Esophagus muscularis mucosa (tissue), 4 donors: ENCODE measurements around the gene TNNC2. TPM values are rescaled to one million over a fixed set of nuclear protein-coding genes. Genes with fewer than 3 reads are reported as not detected.
"Not testable (repeated sequence)": the region's sequence is repeated elsewhere in the genome, so short reads cannot be mapped to it uniquely, and the experiment has no call there.

Experiments used
- DNase-seq: peaks from one replicate; pipeline ENCODE4 v3.0.0-alpha.2; 2017; ENCODE audit errors: extremely low spot score
- H3K27ac ChIP-seq, 4 donors: fragments of 200-600 bp; sonication (generic); replicated peaks in 1 of 4; 1 replicate in 3 of 4; 2 replicates in 1 of 4; pipeline ENCODE4 v1.5.1; 2016 to 2019; ENCODE audit warnings: mild to moderate bottlenecking in 1 of 4
- H3K27me3 ChIP-seq, 4 donors: fragments of 200-600 bp; sonication (generic); one replicate each; pipeline versions ENCODE4 v1.5.1 to v1.6.0; 2016 to 2019
- H3K36me3 ChIP-seq, 4 donors: fragments of 200-600 bp; sonication (generic); one replicate each; pipeline ENCODE4 v1.5.1; 2016 to 2019
- H3K4me1 ChIP-seq, 4 donors: fragments of 200-600 bp; sonication (generic); one replicate each; pipeline ENCODE4 v1.5.1; 2016 to 2019
- H3K4me3 ChIP-seq, 4 donors: fragments of 200-600 bp; sonication (generic); 1 replicate in 2 of 4; 2 replicates in 2 of 4; pipeline ENCODE4 v1.5.1; 2016 to 2019; ENCODE audit warnings: mild to moderate bottlenecking in 4 of 4, moderate library complexity in 1 of 4
- H3K9me3 ChIP-seq, 4 donors: fragments of 200-600 bp; sonication (generic); 1 replicate in 3 of 4; 2 replicates in 1 of 4; pipeline ENCODE4 v1.5.1; 2016 to 2019
- CTCF ChIP-seq, 3 experiments: fragments of 200-600 bp in 2 of 3; fragments of 450-650 bp in 1 of 3; sonication (generic) in 2 of 3; IDR thresholded peaks; one replicate each; pipeline ENCODE4 v1.5.1; 2017 to 2019; ENCODE audit warnings: antibody characterized with exemption in 3 of 3, mild to moderate bottlenecking in 2 of 3, moderate library complexity in 1 of 3
- EP300 ChIP-seq: sonication (generic); formaldehyde crosslinking; IDR thresholded peaks from one replicate; pipeline ENCODE4 v1.6.1; 2017; ENCODE audit warnings: antibody characterized with exemption
- POLR2A ChIP-seq: fragments of 450-650 bp; IDR thresholded peaks from one replicate; pipeline ENCODE4 v1.6.1; 2017; ENCODE audit warnings: antibody characterized with exemption, moderate library complexity, mild to moderate bottlenecking, low read depth
- POLR2AphosphoS5 ChIP-seq, 2 donors: sonication (generic); formaldehyde crosslinking; IDR thresholded peaks; one replicate each; pipeline ENCODE4 v1.6.1; 2017; ENCODE audit warnings: antibody characterized with exemption in 2 of 2
- WGBS: methylation state at CpG from one replicate; pipeline ENCODE4 v1.1.5; 2018; 5-methylcytosine and 5-hydroxymethylcytosine counted together
- intact Hi-C: fragments of 100-400 bp; cut with DNase I; formaldehyde crosslinking; loops from one replicate; pipeline ENCODE4 v1.15.1; 2023
- total RNA-seq, 4 donors: library from RNA; depleted of rRNA; stranded (reverse); fragments of >200 nt; gene quantifications; one replicate each; pipeline versions ENCODE4 v1.1.0 to v1.2.1, GENCODE V29; 2016

Gene TNNC2
- total RNA-seq, 4 donors from 2014 or later = 0.46 to 3.1 (median 1.8) TPM

GRCh38 chr20:45801851-45802250 is 25.3 kb downstream of the TNNC2 start:
- Histone ChIP-seq H3K36me3 (peaks cover 51 to 66% (median 64%) of the 10 kb centered on the region in 4 donors), H3K27ac (no peak overlapping the region), H3K9me3 (no peaks in the 10 kb centered on the region), H3K4me3 (no peak overlapping the region), H3K4me1 (peaks cover 0 to 12% (median 9%) of the 10 kb centered on the region in 4 donors), H3K27me3 (no peaks in the 10 kb centered on the region)
- no peak for DNase-seq
- intact Hi-C loops = loop anchor here (10.0 kb wide), 1 partner anchor 83 kb away; the partner anchor contains the start of genes SPATA25 and ZSWIM1
- no peak for TF ChIP-seq POLR2A
- TF ChIP-seq EP300 = no peak
- no peak for TF ChIP-seq CTCF (IDR thresholded peaks at IDR 0.05)
- no peak for TF ChIP-seq POLR2AphosphoS5 (IDR thresholded peaks at IDR 0.05)
- WGBS = 85% methylated on average over 2 of the region's 7 CpGs

GRCh38 chr20:45798935-45799642 is 28.0 kb downstream of the TNNC2 start:
- Histone ChIP-seq H3K27me3 (no peaks in the 10 kb centered on the region), H3K9me3 (no peaks in the 10 kb centered on the region), H3K27ac (peak overlapping the region in 3 of 4 donors; percentile 9 to 30 (median 12)), H3K4me1 (peaks cover 0 to 12% (median 9%) of the 10 kb centered on the region in 4 donors), H3K36me3 (peaks cover 53 to 65% (median 64%) of the 10 kb centered on the region in 4 donors), H3K4me3 (no peak overlapping the region)
- TF ChIP-seq CTCF (IDR thresholded peaks at IDR 0.05) (peak; percentile 65 to 76 (median 69)), EP300 (no peak)
- WGBS = 27% methylated on average over 4 of the region's 4 CpGs
- intact Hi-C loops = loop anchor here (10.0 kb wide), 1 partner anchor 136 kb away; the partner anchor contains the start of gene PCIF1
- DNase-seq = no peak

GRCh38 chr20:45797955-45798354 is 29.2 kb downstream of the TNNC2 start:
- H3K4me3 ChIP-seq, DNase-seq, H3K27me3 ChIP-seq, H3K9me3 ChIP-seq, H3K27ac ChIP-seq: not testable (repeated sequence)
- intact Hi-C loops = loop anchor here (10.0 kb wide), 1 partner anchor 137 kb away; the partner anchor contains the start of gene PCIF1
- Histone ChIP-seq H3K4me1 (peaks cover 5 to 19% (median 16%) of the 10 kb centered on the region in 4 donors), H3K36me3 (peaks cover 47 to 62% (median 58%) of the 10 kb centered on the region in 4 donors)
- WGBS = 89% methylated on average over 3 of the region's 3 CpGs

- H3K36me3 ChIP-seq = peaks cover 43 to 57% (median 53%) of the 10 kb centered on the region in 4 donors
- peaks cover 9 to 23% (median 20%) of the 10 kb centered on the region in 4 donors for H3K4me1 ChIP-seq
- H3K27ac ChIP-seq, H3K9me3 ChIP-seq, DNase-seq, H3K4me3 ChIP-seq, H3K27me3 ChIP-seq: not testable (repeated sequence)
- WGBS = no CpG with 5 or more reads among the region's 1 CpG
- intact Hi-C loops = loop anchor here (10.0 kb wide), 1 partner anchor 137 kb away; the partner anchor contains the start of gene PCIF1
These were observed 29.6 kb downstream of the TNNC2 start for GRCh38 chr20:45797510-45797909.

GRCh38 chr20:45796337-45797065 is 30.6 kb downstream of the TNNC2 start:
- no peak overlapping the region for H3K27ac ChIP-seq
- WGBS = 95% methylated on average over 11 of the region's 11 CpGs
- no peak for TF ChIP-seq POLR2A
- no peak for TF ChIP-seq POLR2AphosphoS5 (IDR thresholded peaks at IDR 0.05)
- no peak for TF ChIP-seq EP300
- TF ChIP-seq CTCF (IDR thresholded peaks at IDR 0.05) = no peak
- peaks cover 13 to 28% (median 25%) of the 10 kb centered on the region in 4 donors for H3K4me1 ChIP-seq
- intact Hi-C loops = loop anchor here (10.0 kb wide), 1 partner anchor 138 kb away; the partner anchor contains the start of gene PCIF1
- H3K27me3 ChIP-seq = no peaks in the 10 kb centered on the region
- H3K9me3 ChIP-seq = no peaks in the 10 kb centered on the region
- peaks cover 34 to 47% (median 43%) of the 10 kb centered on the region in 4 donors for H3K36me3 ChIP-seq
- no peak for DNase-seq
- H3K4me3 ChIP-seq = no peak overlapping the region
